Endodermal cell (in vitro differentiated cells): ENCODE measurements around the gene C11orf21. TPM values are rescaled to one million over a fixed set of nuclear protein-coding genes. Genes with fewer than 3 reads are reported as not detected.

Experiments used
- DNase-seq: peaks from one replicate; pipeline ENCODE4 v3.0.0-alpha.2; 2017
- H3K27ac ChIP-seq: 2 replicates; pipeline ENCODE4 v1.5.1; 2013; ENCODE audit warnings: mild to moderate bottlenecking, low read depth, low read length, moderate library complexity
- H3K27me3 ChIP-seq: 2 replicates; pipeline ENCODE4 v1.6.1; 2013; ENCODE audit warnings: mild to moderate bottlenecking, low read length, moderate library complexity; ENCODE audit not compliant: insufficient read depth, control insufficient read depth, poor library complexity, severe bottlenecking
- H3K36me3 ChIP-seq: 2 replicates; pipeline ENCODE4 v1.7.0; 2013; ENCODE audit warnings: mild to moderate bottlenecking, low read length, moderate library complexity; ENCODE audit not compliant: control insufficient read depth, insufficient read depth
- H3K4me1 ChIP-seq: one replicate; pipeline ENCODE4 v1.7.0; 2013; ENCODE audit warnings: low read length; ENCODE audit not compliant: control insufficient read depth, insufficient read depth
- H3K4me3 ChIP-seq: 2 replicates; pipeline ENCODE4 v1.5.1; 2013; ENCODE audit warnings: mild to moderate bottlenecking, low read length, moderate library complexity
- H3K9ac ChIP-seq: 2 replicates; pipeline ENCODE4 v1.6.1; 2013; ENCODE audit warnings: mild to moderate bottlenecking, low read length, moderate library complexity; ENCODE audit not compliant: poor library complexity, severe bottlenecking; ENCODE audit errors: extremely low read depth
- H3K9me3 ChIP-seq: 2 replicates; pipeline ENCODE4 v1.6.1; 2013; ENCODE audit warnings: mild to moderate bottlenecking, low read length, moderate library complexity; ENCODE audit not compliant: control insufficient read depth
- H3K27ac Mint-ChIP-seq: 2 replicates; pipeline ENCODE4 v1.8.0; 2020; ENCODE audit warnings: mixed read lengths
- H3K27me3 Mint-ChIP-seq: 2 replicates; pipeline ENCODE4 v1.8.0; 2021; ENCODE audit warnings: mild to moderate bottlenecking, mixed read lengths; ENCODE audit not compliant: insufficient read depth
- H3K36me3 Mint-ChIP-seq: 2 replicates; pipeline ENCODE4 v1.8.0; 2020; ENCODE audit warnings: low read depth, mixed read lengths
- H3K4me1 Mint-ChIP-seq: 2 replicates; pipeline ENCODE4 v1.8.0; 2020; ENCODE audit warnings: mixed read lengths
- H3K4me3 Mint-ChIP-seq: 2 replicates; pipeline ENCODE4 v1.8.0; 2020; ENCODE audit warnings: mild to moderate bottlenecking, moderate library complexity, mixed read lengths
- H3K9me3 Mint-ChIP-seq: 2 replicates; pipeline ENCODE4 v1.8.0; 2020; ENCODE audit warnings: mild to moderate bottlenecking, mixed read lengths
- WGBS, 2 experiments: methylation state at CpG; one replicate each; pipeline versions ENCODE4 v1.1.5 to v1.1.7; 2013; ENCODE audit warnings: missing lambda C conversion rate in 2 of 2, mixed read lengths in 1 of 2; ENCODE audit not compliant: insufficient coverage in 1 of 2, insufficient read length in 1 of 2; 5-methylcytosine and 5-hydroxymethylcytosine counted together
- total RNA-seq, 2 donors: library from RNA; stranded (reverse); fragmentation: NEBNext Ultra II Directional in 1 of 2; extraction: Animal tissue kit (Norgen Biotek cat#: 25700) in 1 of 2; gene quantifications; 2 replicates in 1 of 2; 3 replicates in 1 of 2; pipeline ENCODE4 v1.2.1, GENCODE V29; 2021
- TF ChIP-seq, protein P1 (sequence below): fragments of 200-600 bp; sonication (generic); conservative IDR thresholded peaks from 2 replicates; pipeline ENCODE4 v1.5.0; 2021; ENCODE audit warnings: antibody characterized with exemption, mild to moderate bottlenecking

C11orf21 gene
- total RNA-seq, 2 donors from 2014 or later, result 0.20 TPM; not detected in 1

DNA sequence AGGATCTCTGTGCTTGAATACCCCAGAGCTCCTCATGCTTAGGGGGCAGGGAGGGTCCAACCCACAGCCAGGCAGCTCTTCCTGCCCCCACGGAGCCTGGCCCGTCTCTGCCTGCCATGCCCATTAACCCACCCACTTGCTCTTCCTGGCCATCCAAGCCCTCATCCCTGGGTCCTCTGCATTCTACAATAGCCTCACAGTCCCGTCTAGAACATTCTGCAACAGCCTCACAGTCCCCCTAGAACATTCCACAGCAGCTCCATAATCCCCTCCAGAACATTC is 15.2 kb upstream of the C11orf21 start:
- H3K27ac ChIP-seq, result no peak overlapping the region
- no peaks in the 10 kb centered on the region for H3K4me1 ChIP-seq
- TF ChIP-seq, protein P1, sequence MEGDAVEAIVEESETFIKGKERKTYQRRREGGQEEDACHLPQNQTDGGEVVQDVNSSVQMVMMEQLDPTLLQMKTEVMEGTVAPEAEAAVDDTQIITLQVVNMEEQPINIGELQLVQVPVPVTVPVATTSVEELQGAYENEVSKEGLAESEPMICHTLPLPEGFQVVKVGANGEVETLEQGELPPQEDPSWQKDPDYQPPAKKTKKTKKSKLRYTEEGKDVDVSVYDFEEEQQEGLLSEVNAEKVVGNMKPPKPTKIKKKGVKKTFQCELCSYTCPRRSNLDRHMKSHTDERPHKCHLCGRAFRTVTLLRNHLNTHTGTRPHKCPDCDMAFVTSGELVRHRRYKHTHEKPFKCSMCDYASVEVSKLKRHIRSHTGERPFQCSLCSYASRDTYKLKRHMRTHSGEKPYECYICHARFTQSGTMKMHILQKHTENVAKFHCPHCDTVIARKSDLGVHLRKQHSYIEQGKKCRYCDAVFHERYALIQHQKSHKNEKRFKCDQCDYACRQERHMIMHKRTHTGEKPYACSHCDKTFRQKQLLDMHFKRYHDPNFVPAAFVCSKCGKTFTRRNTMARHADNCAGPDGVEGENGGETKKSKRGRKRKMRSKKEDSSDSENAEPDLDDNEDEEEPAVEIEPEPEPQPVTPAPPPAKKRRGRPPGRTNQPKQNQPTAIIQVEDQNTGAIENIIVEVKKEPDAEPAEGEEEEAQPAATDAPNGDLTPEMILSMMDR, result no peak
- H3K4me1 Mint-ChIP-seq, result peaks cover 2% of the 10 kb centered on the region
- no peaks in the 10 kb centered on the region for H3K36me3 Mint-ChIP-seq
- H3K9ac ChIP-seq, result no peak overlapping the region
- no peaks in the 10 kb centered on the region for H3K36me3 ChIP-seq
- no peak overlapping the region for H3K27ac Mint-ChIP-seq
- H3K9me3 ChIP-seq, result no peaks in the 10 kb centered on the region
- H3K27me3 ChIP-seq, result peaks cover 8% of the 10 kb centered on the region
- peaks cover 3% of the 10 kb centered on the region for H3K9me3 Mint-ChIP-seq
- no peak overlapping the region for H3K4me3 ChIP-seq
- DNase-seq, result no peak
- H3K4me3 Mint-ChIP-seq, result no peak overlapping the region
- H3K27me3 Mint-ChIP-seq, result peaks cover 16% of the 10 kb centered on the region
- 96 to 100% methylated on average over 2 to 3 of the region's 3 CpGs for WGBS, 2 experiments

DNA sequence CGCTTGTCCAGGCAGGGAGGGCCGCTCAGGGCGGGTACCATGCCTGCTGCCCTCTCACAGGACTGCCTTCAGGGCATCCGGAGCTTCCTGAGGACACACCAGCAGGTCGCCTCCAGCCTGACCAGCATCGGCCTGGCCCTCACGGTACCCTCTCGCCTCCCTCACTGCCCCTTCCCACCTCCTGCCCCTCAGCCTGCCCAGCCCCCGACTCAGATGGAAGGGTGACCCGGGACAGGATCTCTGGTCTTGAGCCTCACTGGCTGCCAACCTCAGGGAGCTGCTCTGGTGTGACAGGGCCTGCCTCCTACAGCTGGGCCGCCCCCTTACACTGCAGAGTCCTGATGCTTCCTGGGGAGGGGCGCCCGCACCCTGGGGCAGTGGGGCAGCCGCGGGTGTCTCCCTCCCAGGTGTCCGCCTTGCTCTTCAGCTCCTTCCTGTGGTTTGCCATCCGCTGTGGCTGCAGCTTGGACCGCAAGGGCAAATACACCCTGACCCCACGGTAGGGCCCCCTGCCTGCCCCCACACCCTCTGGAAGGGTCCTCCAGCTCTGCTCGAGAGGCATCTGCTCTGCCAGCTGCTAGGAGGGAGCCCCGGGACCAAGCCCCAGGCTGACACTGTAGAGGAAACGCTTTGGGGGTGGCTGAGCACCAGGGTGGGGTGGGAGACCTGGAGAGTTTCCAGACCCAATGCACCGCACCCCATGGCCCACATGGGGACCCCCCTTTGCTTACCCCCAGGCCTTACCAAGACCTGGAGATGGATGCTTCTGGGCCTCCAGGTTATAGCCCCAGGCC is 14.6 kb upstream of the C11orf21 start:
- Histone ChIP-seq H3K9me3 (no peaks in the 10 kb centered on the region), H3K4me1 (no peaks in the 10 kb centered on the region), H3K4me3 (no peak overlapping the region), H3K27ac (no peak overlapping the region), H3K36me3 (no peaks in the 10 kb centered on the region), H3K9ac (no peak overlapping the region), H3K27me3 (peaks cover 5% of the 10 kb centered on the region)
- peaks cover 12% of the 10 kb centered on the region for H3K27me3 Mint-ChIP-seq
- H3K36me3 Mint-ChIP-seq, result no peaks in the 10 kb centered on the region
- H3K4me1 Mint-ChIP-seq, result peaks cover 2% of the 10 kb centered on the region
- no peak for DNase-seq
- H3K27ac Mint-ChIP-seq, result no peak overlapping the region
- peaks cover 3% of the 10 kb centered on the region for H3K9me3 Mint-ChIP-seq
- WGBS, 2 experiments, result 89 to 90% methylated on average over 7 to 23 of the region's 23 CpGs
- no peak overlapping the region for H3K4me3 Mint-ChIP-seq
- TF ChIP-seq, protein P1, result no peak

DNA sequence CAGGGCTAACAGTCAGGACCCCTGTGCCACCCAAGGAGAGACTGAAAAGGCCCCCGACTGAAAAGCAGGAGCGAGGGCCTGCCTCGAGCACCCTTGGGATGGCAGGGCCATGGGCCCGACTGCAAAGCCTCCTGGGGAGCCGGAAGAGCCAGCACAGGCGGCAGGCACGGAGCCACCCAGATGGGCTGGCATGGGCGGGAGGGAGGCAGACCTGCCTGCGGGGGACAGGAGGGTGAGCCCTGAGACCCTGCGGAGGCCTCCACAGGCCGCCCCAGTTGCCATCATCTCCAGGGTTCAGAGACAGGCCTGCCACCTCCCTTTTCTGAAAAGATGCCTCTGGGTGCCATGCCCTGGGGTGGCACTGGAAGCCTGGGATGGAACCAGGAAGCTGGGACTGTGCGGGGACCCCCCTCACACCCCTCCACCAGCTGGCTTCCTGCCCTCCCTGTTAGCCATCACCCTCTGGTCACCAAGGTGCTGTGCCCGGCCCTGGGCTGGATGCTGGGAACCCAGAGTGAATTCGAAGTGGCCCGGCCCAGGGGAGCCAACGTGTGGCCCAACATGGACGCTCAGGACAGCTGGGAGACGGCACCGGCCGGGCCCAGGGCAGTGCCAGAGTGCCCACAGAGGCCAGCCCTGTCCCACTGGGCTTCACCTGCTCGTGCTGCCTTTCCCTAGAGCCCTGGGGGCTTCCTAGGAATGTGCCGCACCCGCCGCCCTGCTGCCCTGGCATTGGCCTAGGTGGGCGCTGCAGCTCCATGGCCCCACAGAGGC is 13.9 kb upstream of the C11orf21 start:
- no peaks in the 10 kb centered on the region for H3K36me3 Mint-ChIP-seq
- TF ChIP-seq, protein P1, result no peak
- Histone ChIP-seq H3K4me1 (no peaks in the 10 kb centered on the region), H3K9me3 (no peaks in the 10 kb centered on the region), H3K36me3 (no peaks in the 10 kb centered on the region), H3K4me3 (no peak overlapping the region), H3K27me3 (no peaks in the 10 kb centered on the region), H3K9ac (no peak overlapping the region), H3K27ac (no peak overlapping the region)
- H3K27ac Mint-ChIP-seq, result no peak overlapping the region
- H3K9me3 Mint-ChIP-seq, result peaks cover 3% of the 10 kb centered on the region
- H3K4me3 Mint-ChIP-seq, result no peak overlapping the region
- DNase-seq, result no peak
- 90 to 93% methylated on average over 14 to 25 of the region's 25 CpGs for WGBS, 2 experiments
- H3K27me3 Mint-ChIP-seq, result peaks cover 8% of the 10 kb centered on the region
- H3K4me1 Mint-ChIP-seq, result peaks cover 2% of the 10 kb centered on the region
